ENCODE data around the gene TP63. TPM values are rescaled to one million over a fixed set of nuclear protein-coding genes. Genes with fewer than 3 reads are reported as not detected.

The TP63 gene
- total and polyA plus RNA-seq, 2 donors (not counting 3 experiments of a cell fraction or from before 2014, with no cell fraction given), result not detected

DNA sequence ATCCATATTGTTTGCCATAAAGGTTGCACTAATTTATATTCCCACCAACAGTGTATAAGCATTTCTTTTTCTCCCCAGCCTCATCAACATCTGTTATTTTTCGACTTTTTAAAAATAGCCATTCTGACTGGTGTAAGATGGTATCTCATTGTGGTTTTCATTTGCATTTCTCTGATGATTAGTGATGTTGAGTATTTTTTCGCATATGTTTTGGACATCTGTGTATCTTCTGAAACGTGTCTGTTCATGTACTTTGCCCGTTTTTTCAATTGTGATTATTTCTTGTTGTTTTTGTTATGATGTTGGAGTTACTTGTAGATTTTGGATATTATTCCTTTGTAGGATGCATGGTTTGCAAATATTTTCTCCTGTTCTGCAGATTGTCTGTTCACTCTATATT lies 46.5 kb downstream of the TP63 start:
- Histone ChIP-seq H3K27ac (ENCODE audit: insufficient read depth, low read depth, low read length) (no peak overlapping the region), H3K36me3 (ENCODE audit: control insufficient read depth in 2 of 2, extremely low read depth in 1 of 2, insufficient read depth in 2 of 2, low read length in 2 of 2) (no peaks in the 10 kb centered on the region), H3K27me3 (ENCODE audit: control insufficient read depth in 2 of 2, insufficient read depth in 2 of 2, low read length in 2 of 2) (no peaks in the 10 kb centered on the region), H3K4me3 (replicated peaks in 1 of 3; ENCODE audit: insufficient read depth in 1 of 3, low read depth in 1 of 3, low read length in 3 of 3) (no peak overlapping the region), H3K9me1 (replicated peaks; ENCODE audit: control insufficient read depth, extremely low read depth, insufficient read depth, low read length) (no peaks in the 10 kb centered on the region), H2AFZ (ENCODE audit: low read depth, low read length) (no peak overlapping the region), H3K4me2 (ENCODE audit: insufficient read depth, low read length) (no peak overlapping the region), H4K20me1 (replicated peaks; ENCODE audit: control insufficient read depth, extremely low read depth, insufficient read depth, low read length) (no peaks in the 10 kb centered on the region), H3K4me1 (ENCODE audit: control insufficient read depth, extremely low read depth, insufficient read depth, low read length) (no peaks in the 10 kb centered on the region), H3K9ac (replicated peaks; ENCODE audit: extremely low read depth, insufficient read depth, low read length) (no peak overlapping the region), H3K79me2 (ENCODE audit: control insufficient read depth, insufficient read depth, low read length) (no peaks in the 10 kb centered on the region), H3K9me3 (replicated peaks; ENCODE audit: control insufficient read depth, insufficient read depth, low read length) (no peaks in the 10 kb centered on the region)
- ChIA-PET POLR2A (no interaction called here), CTCF (no interaction called here)
- dilution Hi-C loops (cut with MboI; ENCODE audit: extremely low pct_ligation_motif_present, low sequenced_read_pairs), result no loop called here
- TF ChIP-seq, protein P1, sequence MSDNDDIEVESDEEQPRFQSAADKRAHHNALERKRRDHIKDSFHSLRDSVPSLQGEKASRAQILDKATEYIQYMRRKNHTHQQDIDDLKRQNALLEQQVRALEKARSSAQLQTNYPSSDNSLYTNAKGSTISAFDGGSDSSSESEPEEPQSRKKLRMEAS (IDR thresholded peaks at IDR 0.05; ENCODE audit: insufficient read depth, insufficient read length), result no peak
- TF ChIP-seq EZH2 (IDR thresholded peaks at IDR 0.05; ENCODE audit: borderline replicate concordance, low read depth, low read length, severe bottlenecking) (no peak), GATA2 (IDR thresholded peaks at IDR 0.05; ENCODE audit: insufficient read depth, insufficient read length, low read depth, low read length) (no peak), JUN (IDR thresholded peaks at IDR 0.05; ENCODE audit: borderline replicate concordance, insufficient read depth, insufficient read length, low read depth) (no peak), POLR2A (IDR thresholded peaks at IDR 0.05; ENCODE audit: low read depth, low read length) (no peak), FOS (IDR thresholded peaks at IDR 0.05; ENCODE audit: borderline replicate concordance, insufficient read depth, low read length) (no peak), POLR2AphosphoS5 (IDR thresholded peaks at IDR 0.05; ENCODE audit: insufficient read depth, low read depth, low read length) (no peak), MYC (IDR thresholded peaks at IDR 0.05; ENCODE audit: low read depth, low read length) (no peak)
- TF ChIP-seq, protein P2, sequence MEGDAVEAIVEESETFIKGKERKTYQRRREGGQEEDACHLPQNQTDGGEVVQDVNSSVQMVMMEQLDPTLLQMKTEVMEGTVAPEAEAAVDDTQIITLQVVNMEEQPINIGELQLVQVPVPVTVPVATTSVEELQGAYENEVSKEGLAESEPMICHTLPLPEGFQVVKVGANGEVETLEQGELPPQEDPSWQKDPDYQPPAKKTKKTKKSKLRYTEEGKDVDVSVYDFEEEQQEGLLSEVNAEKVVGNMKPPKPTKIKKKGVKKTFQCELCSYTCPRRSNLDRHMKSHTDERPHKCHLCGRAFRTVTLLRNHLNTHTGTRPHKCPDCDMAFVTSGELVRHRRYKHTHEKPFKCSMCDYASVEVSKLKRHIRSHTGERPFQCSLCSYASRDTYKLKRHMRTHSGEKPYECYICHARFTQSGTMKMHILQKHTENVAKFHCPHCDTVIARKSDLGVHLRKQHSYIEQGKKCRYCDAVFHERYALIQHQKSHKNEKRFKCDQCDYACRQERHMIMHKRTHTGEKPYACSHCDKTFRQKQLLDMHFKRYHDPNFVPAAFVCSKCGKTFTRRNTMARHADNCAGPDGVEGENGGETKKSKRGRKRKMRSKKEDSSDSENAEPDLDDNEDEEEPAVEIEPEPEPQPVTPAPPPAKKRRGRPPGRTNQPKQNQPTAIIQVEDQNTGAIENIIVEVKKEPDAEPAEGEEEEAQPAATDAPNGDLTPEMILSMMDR (IDR thresholded peaks at IDR 0.05; ENCODE audit: extremely low read depth in 1 of 2, insufficient read depth in 1 of 2, low read depth in 1 of 2, low read length in 2 of 2), result no peak
- no TSS peak for BruUV-seq (replicated peaks)
- no peak for FAIRE-seq
- DNase-seq (ENCODE audit: low read depth, low spot score), result no peak
- intact Hi-C loops (cut with micrococcal nuclease), result no loop called here

Data from endothelial cell of umbilical vein (primary cell).